ENCODE measurements around the gene ANO2.

Gene ANO2

DNA sequence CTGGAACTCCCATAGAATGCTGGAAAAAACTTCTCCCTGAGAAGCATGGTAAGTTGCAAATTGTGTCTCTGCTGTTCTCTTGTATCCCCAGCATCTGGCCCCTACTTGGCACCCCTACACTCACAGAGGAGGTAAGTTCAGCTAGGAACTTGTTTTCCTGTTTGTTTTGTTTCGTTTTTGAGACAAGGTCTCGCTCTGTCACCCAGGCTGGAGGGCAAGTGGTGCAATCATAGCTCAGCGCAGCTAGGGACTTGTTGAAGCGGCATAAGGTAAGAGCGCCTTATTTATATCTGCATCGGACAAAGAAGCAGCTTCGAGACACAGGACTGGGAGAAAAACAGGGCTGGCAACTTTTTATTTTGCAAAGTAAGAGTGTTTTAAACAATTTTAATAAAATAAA, 18.5 kb upstream of the ANO2 start:
- no peak for DNase-seq

GRCh38 chr12:5960783-5961182, 15.7 kb upstream of the ANO2 start:
- DNase-seq = no peak

GRCh38 chr12:5956987-5957386, 11.9 kb upstream of the ANO2 start:
- no peak for DNase-seq

DNA sequence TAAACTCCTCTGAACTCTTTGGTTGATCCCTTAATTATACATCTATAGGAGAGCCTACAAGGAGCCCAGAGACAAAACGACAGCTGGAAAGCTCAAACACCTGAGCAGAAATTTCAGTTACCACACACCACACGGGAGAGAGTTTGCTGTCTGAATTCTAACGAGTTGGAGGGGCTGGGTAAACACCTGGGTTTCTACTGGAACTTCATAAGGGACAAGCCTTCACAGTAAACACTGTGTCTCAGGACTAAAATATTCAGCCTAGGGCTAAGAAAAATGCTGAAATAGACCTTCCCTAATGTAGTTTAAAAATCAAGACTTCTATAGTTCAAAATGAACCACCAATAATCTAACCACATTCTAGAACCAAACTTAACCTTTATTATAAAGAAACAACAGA, 9.6 kb upstream of the ANO2 start:
- DNase-seq = no peak

- DNase-seq = no peak
Measured at GRCh38 chr12:5953835-5954586, 9.0 kb upstream of the ANO2 start.

DNA sequence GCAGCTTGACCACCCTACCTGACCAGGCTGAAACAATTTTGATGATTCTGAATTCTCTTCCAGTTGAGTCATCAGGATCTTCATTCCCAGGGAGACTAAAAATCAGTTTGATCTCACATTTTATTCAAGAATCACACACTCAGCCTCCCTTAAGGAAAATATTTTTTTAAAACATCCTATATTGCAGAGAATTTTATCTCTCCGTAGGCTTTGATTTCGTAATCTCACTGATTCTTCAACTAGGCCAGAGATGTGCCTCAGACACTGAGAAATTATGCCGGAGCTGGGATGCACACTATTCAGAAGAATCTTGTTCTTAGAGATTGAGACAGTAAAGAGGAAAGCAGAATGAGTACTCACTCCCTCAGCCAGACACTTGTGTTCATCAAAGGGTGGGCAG, 7.0 kb upstream of the ANO2 start:
- no peak for DNase-seq

DNA sequence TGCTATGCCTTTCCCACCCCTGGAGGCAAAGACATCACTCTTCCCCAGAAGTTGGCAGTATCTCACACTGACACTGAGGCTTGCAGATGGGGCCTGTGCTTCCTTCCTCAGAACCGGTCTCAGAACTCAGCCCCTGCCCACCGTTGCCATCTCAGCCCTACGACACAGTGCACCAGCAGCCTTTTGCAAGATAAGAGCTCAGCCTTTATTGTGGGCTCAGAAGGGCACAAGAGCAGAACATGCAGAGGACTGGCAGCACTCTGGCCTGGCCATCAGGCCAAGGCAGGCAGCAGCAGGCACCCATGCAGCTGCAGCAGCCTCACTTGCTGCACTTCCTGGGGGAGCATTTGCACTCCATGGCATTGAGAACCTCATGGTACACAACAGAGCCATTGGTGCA, 3.6 kb upstream of the ANO2 start:
- no peak for DNase-seq

GRCh38 chr12:5947006-5947405, 1.9 kb upstream of the ANO2 start:
- no peak for DNase-seq

- no peak for DNase-seq
Measured at GRCh38 chr12:5946388-5946787, 1.3 kb upstream of the ANO2 start.

- no peak for DNase-seq
Measured at GRCh38 chr12:5944688-5945070, 380 bp downstream of the ANO2 start.

DNA sequence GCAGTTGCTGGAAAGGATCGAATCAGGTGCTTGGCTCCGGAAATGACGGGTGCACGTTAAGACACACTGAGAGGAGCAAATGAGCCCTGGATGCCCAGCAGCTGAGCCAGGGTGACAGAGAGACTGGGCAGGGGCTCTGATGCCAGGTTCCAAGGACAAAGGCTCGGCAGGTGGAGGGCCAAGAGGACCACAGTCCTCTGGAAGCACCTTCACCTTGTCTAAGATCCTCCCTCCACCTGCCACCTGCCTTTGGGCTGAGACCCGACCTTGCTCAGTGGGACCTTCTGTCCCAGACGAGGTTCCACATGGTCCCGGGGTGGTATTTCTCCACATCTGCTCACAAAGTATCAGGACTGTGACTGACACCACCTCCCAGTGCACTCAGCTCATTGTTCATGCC, 1.0 kb downstream of the ANO2 start:
- no peak for DNase-seq

DNA sequence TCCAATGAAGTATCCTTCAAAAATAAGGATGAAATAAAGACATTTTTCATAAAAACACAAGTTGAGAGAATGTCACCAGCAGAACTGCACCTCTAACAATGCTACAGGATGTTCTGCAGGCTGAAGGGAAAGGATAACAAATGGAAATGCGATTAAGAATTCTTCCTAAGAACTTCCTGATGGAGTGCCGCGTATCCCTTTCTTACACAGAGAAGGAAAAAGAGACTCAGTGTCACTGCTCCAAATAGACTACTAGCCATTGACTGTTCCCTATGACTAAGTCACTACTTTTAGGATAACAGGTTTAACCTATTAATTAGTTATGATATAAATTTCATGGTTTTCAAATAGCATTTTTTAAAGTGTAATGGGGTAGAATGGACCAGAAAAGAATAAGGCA, 3.2 kb downstream of the ANO2 start:
- no peak for DNase-seq

DNA sequence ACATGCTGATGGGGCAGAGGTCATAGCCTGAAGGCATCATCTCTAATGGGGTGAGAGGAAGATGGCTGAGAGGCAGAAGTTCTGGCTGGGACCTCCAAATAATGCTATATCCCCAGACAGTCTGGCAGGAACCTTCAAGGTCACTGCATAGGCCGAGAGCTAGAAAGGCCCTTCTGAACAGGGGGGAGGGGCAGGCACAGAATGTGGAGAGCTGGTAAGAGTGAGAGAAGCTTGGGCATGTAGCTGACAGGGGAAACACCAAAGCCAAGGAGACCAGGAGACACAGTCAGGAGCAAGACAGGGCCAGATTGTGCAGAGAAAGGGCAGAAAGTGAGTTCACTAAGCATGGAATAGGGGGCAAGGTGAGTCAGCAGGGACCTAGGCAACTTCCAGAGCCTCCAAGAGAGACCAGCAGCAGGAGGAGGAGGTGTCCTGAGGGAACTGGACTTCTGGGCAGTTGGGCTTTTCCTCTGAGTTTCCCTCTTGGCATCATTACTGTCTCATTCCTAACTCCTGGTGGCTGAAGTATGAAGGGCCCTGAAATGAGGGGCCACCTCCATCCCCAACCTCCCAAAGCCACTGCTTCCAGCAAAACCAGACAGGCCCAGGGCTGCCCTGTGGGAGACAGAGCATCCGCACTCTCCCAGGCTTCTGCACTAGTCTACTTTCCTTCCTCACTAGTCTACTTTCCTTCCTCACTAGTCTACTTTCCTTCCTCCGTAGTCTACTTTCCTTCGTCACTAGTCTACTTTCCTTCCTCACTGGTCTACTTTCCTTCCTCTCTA, 17.1 kb downstream of the ANO2 start:
- no peak for DNase-seq

GRCh38 chr12:5925646-5926045, 19.4 kb downstream of the ANO2 start:
- no peak for DNase-seq

GRCh38 chr12:5924342-5924741, 20.7 kb downstream of the ANO2 start:
- DNase-seq = no peak

- DNase-seq = no peak
Measured at GRCh38 chr12:5923751-5924150, 21.3 kb downstream of the ANO2 start.

- no peak for DNase-seq
Measured at GRCh38 chr12:5923043-5923605, 21.9 kb downstream of the ANO2 start.

DNA sequence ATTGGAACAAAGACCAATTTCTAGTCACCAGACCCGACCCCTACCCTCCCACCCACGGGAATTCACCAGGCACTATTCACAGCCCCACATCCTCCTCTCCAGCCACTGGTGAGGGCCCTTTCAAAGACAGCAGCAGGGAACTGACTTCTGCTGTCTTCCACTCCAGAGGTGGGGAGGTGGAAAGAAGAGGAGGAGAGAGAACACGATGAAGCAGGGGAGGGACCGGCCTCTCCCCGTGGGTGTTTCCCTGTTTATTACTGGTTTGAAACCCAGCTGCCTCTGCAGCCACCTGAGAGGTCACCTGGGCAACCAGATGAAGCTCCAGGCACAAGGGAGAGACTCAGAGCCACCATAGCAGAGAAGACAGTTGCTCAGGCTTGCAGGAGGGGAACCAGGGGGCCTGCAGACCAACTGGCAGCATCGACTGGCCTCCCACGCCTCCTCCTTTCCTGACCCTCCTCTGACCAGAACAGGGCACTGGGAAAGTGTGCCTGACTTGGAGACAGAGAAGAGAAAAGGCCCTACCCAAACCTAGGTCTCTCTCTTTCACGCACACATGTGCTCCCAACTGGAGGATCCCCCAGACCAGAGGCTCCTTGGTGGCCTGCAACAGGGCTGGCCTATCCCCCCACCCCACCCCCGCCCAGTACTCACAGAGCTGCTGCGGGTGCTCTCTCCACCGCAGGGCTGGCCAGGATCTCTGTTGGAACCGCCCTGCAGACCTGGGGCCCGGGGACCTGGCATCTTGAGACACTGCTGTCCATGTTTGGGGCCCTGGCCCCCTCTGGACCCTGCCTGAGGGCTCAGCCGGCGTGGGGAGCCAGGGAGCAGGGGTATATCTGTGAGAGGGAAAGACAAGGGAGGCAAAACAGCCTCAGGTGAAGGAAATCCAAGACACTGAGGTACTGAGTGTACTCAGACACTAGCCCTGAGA, 22.8 kb downstream of the ANO2 start:
- no peak for DNase-seq

DNA sequence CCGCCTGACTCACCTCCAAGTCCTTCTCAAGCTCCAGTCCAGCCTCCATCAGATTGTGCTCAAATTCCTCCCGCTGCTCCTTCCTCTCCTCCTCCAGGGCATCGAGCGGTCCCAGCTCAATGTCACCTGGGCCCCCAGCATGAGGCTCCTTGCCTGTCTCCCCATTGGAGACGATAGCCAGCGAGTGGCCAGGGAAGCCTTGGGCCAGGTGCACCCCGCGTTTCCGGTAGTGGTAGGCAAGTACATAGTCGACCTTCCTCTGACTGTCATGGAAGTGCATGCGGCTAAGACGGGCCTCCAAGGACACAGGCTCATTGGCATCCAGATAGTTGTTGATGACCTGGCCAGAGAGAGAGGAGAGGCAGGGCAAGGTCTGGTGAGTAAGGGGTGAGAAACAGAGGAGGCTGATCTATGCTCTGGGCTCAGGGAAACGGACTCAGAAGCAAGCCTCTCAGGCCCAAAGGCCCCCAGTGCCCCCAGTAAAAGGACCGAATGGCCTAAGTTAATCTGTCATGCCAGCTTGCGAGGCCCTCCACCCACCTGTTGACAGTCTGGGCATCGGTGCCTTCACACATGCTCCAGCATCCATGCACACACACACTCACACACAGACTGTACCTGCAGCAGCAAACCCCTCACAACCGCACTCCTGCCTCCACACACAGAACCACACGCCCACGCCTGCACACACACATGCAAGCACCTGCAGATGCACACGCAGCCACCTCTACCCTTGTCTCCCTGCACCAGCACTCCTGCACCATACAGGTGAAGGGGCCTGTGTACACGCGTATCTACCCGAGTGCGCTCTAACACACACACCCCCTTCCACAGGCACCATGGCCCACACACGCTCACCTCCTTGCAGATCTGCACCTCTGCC, 23.8 kb downstream of the ANO2 start:
- no peak for DNase-seq

GRCh38 chr12:5916785-5917290, 28.2 kb downstream of the ANO2 start:
- DNase-seq = no peak

- no peak for DNase-seq
Measured at GRCh38 chr12:5915511-5915910, 29.5 kb downstream of the ANO2 start.

Measured in DMS153 (cell line).